Esophagus squamous epithelium (tissue), 4 donors: ENCODE measurements around the gene NPIPB4.
"Not testable (repeated sequence)": the region's sequence is repeated elsewhere in the genome, so short reads cannot be mapped to it uniquely, and the experiment has no call there.

ENCODE experiments used
- POLR2A ChIP-seq, 4 donors: fragments of 450-650 bp; IDR thresholded peaks; one replicate each; pipeline ENCODE4 v1.6.1; 2017; ENCODE audit warnings: antibody characterized with exemption in 4 of 4, mild to moderate bottlenecking in 4 of 4, moderate library complexity in 3 of 4
- TF ChIP-seq, protein P1 (sequence below), 6 experiments: fragments of 450-650 bp in 4 of 6; fragments of 200-600 bp in 2 of 6; sonication (generic) in 2 of 6; IDR thresholded peaks; one replicate each; pipeline ENCODE4 v1.5.1; 2016 to 2019; ENCODE audit warnings: antibody characterized with exemption in 6 of 6, mild to moderate bottlenecking in 4 of 6, moderate library complexity in 4 of 6

DNA sequence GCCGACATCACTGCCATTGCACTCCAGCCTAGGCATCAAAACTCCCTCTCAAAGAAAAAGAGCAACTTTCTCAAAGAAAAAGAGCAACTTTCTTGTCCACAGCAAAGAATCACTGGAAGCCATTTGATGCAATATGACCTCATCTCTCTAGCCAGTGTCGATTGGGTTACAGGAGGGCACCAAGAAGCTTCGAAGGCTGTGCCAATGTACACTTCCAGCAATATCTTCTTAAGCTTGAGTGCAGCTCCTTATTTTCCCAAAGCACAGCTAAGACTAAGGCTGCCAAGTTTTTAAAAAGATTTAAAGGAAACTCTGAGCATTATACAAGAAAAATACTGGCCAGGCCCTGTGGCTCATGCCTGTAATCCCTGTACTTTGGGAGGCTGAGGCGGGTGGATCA, 32.0 kb downstream of the NPIPB4 start:
- TF ChIP-seq POLR2A (IDR thresholded peaks at IDR 0.05) = not testable (repeated sequence)
- TF ChIP-seq, protein P1, sequence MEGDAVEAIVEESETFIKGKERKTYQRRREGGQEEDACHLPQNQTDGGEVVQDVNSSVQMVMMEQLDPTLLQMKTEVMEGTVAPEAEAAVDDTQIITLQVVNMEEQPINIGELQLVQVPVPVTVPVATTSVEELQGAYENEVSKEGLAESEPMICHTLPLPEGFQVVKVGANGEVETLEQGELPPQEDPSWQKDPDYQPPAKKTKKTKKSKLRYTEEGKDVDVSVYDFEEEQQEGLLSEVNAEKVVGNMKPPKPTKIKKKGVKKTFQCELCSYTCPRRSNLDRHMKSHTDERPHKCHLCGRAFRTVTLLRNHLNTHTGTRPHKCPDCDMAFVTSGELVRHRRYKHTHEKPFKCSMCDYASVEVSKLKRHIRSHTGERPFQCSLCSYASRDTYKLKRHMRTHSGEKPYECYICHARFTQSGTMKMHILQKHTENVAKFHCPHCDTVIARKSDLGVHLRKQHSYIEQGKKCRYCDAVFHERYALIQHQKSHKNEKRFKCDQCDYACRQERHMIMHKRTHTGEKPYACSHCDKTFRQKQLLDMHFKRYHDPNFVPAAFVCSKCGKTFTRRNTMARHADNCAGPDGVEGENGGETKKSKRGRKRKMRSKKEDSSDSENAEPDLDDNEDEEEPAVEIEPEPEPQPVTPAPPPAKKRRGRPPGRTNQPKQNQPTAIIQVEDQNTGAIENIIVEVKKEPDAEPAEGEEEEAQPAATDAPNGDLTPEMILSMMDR (IDR thresholded peaks at IDR 0.05) = not testable (repeated sequence)
